ENCODE measurements around the gene SEPSECS.

DNA sequence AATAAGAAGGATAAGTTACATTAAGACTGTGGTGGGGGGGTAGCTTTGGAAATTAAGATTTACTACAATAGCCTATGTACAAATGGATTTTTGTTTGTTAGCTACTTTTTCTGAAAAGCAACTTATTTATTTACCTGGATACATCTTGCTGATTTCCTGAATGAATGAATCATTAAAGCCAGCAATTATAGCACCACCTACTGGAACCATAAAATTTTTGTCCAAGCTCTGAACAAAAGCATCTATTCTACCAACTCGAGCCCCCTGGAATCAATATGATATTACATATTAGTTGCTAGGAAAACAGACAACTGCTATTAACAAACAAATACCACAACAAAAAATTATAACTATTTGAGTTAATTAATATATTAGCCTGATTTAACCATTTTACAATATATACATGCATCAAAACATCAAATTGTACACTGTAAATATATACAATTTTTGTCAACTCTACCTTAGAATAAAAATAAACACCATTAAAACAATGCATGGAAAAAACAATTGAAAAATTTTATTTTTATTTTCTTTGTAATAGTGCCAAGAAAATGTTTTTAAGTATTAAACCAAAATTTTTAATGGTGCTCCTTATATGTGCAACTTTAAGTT is 15.3 kb downstream of the SEPSECS start:
- TF ChIP-seq, protein P1, sequence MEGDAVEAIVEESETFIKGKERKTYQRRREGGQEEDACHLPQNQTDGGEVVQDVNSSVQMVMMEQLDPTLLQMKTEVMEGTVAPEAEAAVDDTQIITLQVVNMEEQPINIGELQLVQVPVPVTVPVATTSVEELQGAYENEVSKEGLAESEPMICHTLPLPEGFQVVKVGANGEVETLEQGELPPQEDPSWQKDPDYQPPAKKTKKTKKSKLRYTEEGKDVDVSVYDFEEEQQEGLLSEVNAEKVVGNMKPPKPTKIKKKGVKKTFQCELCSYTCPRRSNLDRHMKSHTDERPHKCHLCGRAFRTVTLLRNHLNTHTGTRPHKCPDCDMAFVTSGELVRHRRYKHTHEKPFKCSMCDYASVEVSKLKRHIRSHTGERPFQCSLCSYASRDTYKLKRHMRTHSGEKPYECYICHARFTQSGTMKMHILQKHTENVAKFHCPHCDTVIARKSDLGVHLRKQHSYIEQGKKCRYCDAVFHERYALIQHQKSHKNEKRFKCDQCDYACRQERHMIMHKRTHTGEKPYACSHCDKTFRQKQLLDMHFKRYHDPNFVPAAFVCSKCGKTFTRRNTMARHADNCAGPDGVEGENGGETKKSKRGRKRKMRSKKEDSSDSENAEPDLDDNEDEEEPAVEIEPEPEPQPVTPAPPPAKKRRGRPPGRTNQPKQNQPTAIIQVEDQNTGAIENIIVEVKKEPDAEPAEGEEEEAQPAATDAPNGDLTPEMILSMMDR (IDR thresholded peaks at IDR 0.05; ENCODE audit: borderline replicate concordance, extremely low read depth, low read length, poor library complexity, severe bottlenecking), result peak; percentile 63
- no peak for TF ChIP-seq EZH2 (IDR thresholded peaks at IDR 0.05; ENCODE audit: borderline replicate concordance, low read depth, low read length, severe bottlenecking)

All from DND-41 (cell line).